K562 (cell line): ENCODE data around the gene EIF5B. TPM values are rescaled to one million over a fixed set of nuclear protein-coding genes. Genes with fewer than 3 reads are reported as not detected.
"Not testable (repeated sequence)": the region's sequence is repeated elsewhere in the genome, so short reads cannot be mapped to it uniquely, and the experiment has no call there.

ENCODE experiments used
- ATAC-seq: fragments of 200-7000 bp; cut with Tn5 transposase; 3 replicates; pipeline ENCODE4 v1.9.1; 2020; ENCODE audit warnings: moderate library complexity
- BruUV-seq: library from RNA; stranded (reverse); fragments of 400-500 nt; replicated peaks from 2 replicates; lab custom pipeline; 2021; lab: Mats Ljungman, UMichigan
- CTCF ChIA-PET: fragments of 300-600 bp; formaldehyde crosslinking; extraction: SDS; loops from one replicate; lab custom pipeline; 2021; ENCODE audit warnings: low intra/inter-chr PET ratio; lab: Yijun Ruan, JAX
- POLR2A ChIA-PET: fragments of 300-600, 350-650 bp; sonication (Branson Sonifier 250); formaldehyde crosslinking; extraction: SDS; loops from one replicate; lab custom pipeline; 2021; ENCODE audit warnings: antibody characterized with exemption, inconsistent platforms; lab: Yijun Ruan, JAX
- DNase-seq, 4 experiments: peaks; one replicate each; pipeline versions ENCODE4 v3.0.0 to v3.0.0-alpha.2; 2011 to 2018; ENCODE audit warnings: low spot score in 3 of 4, mixed read lengths in 3 of 4; ENCODE audit errors: extremely low read depth in 1 of 4
- FAIRE-seq: peaks from 2 replicates; lab custom pipeline; 2011; peaks lifted over from hg19 to GRCh38; lab: Jason Lieb, UNC
- H2AFZ ChIP-seq: 2 replicates; pipeline ENCODE4 v1.6.0; 2011; ENCODE audit warnings: low read depth, low read length, control low read depth, inconsistent platforms
- H3K27ac ChIP-seq: fragments of 200-600 bp; 3 replicates; pipeline ENCODE4 v1.8.0; 2011; ENCODE audit warnings: low read depth, mild to moderate bottlenecking, control low read depth, inconsistent platforms, low read length, moderate library complexity, mixed read lengths; ENCODE audit errors: extremely low read depth
- H3K27me3 ChIP-seq, 2 experiments: fragments of 300-600 bp in 1 of 2; 2 replicates in 1 of 2; 3 replicates in 1 of 2; pipeline versions ENCODE4 v1.6.0 to v1.8.0; 2011; ENCODE audit warnings: inconsistent platforms in 2 of 2, low read length in 2 of 2, mild to moderate bottlenecking in 1 of 2, mixed read lengths in 1 of 2, moderate library complexity in 1 of 2; ENCODE audit not compliant: control insufficient read depth in 2 of 2, insufficient read depth in 2 of 2
- H3K36me3 ChIP-seq: fragments of 300-600 bp; 3 replicates; pipeline ENCODE4 v1.8.0; 2011; ENCODE audit warnings: mild to moderate bottlenecking, low read length, inconsistent platforms; ENCODE audit not compliant: control insufficient read depth, insufficient read depth
- H3K4me1 ChIP-seq, 2 experiments: fragments of 200-600 bp in 1 of 2; replicated peaks in 1 of 2; 2 replicates in 1 of 2; 3 replicates in 1 of 2; pipeline versions ENCODE4 v1.5.1 to v1.8.0; 2011; ENCODE audit warnings: inconsistent platforms in 2 of 2, low read length in 2 of 2, mild to moderate bottlenecking in 1 of 2, mixed read lengths in 1 of 2, moderate library complexity in 1 of 2; ENCODE audit not compliant: control insufficient read depth in 2 of 2, insufficient read depth in 2 of 2
- H3K4me2 ChIP-seq: 2 replicates; pipeline ENCODE4 v1.6.1; 2011; ENCODE audit warnings: low read length, control low read depth, inconsistent platforms, mixed read lengths; ENCODE audit not compliant: insufficient read depth
- H3K4me3 ChIP-seq: fragments of 200-600 bp; sonication (generic), shearing (Covaris generic); 2 replicates; pipeline ENCODE4 v1.5.1; 2016; ENCODE audit warnings: control low read depth, inconsistent platforms
- H3K79me2 ChIP-seq: fragments of 200-600 bp; 3 replicates; pipeline ENCODE4 v1.8.0; 2011; ENCODE audit warnings: low read length, inconsistent platforms; ENCODE audit not compliant: control insufficient read depth, insufficient read depth
- H3K9ac ChIP-seq, 2 experiments: 2 replicates each; pipeline versions ENCODE4 v1.6.0 to v1.6.1; 2011; ENCODE audit warnings: low read depth in 2 of 2, low read length in 2 of 2, control low read depth in 1 of 2, inconsistent platforms in 1 of 2, mild to moderate bottlenecking in 1 of 2, mixed read lengths in 1 of 2; ENCODE audit not compliant: insufficient read depth in 1 of 2
- H3K9me1 ChIP-seq: one replicate; pipeline ENCODE4 v1.6.0; 2011; ENCODE audit warnings: inconsistent platforms, mild to moderate bottlenecking, low read length, moderate library complexity; ENCODE audit not compliant: control insufficient read depth, insufficient read depth
- H3K9me3 ChIP-seq: replicated peaks from 2 replicates; pipeline ENCODE4 v1.5.1; 2011; ENCODE audit warnings: low read depth, low read length, inconsistent platforms; ENCODE audit not compliant: control insufficient read depth, insufficient read depth
- H4K20me1 ChIP-seq: replicated peaks from 2 replicates; pipeline ENCODE4 v1.6.1; 2011; ENCODE audit warnings: low read length, inconsistent platforms, mixed read lengths; ENCODE audit not compliant: control insufficient read depth, insufficient read depth
- ARHGAP35 ChIP-seq: fragments of 450-650 bp; IDR thresholded peaks from 2 replicates; pipeline ENCODE4 v1.6.1; 2018; ENCODE audit not compliant: partially characterized antibody
- ATF2 ChIP-seq: sonication (generic); formaldehyde crosslinking; IDR thresholded peaks from 2 replicates; pipeline ENCODE4 v1.8.1; 2022; ENCODE audit warnings: missing genetic modification reagents
- CHD4 ChIP-seq: fragments of 200-600 bp; sonication (generic); IDR thresholded peaks from 3 replicates; pipeline ENCODE4 v1.6.1; 2012; ENCODE audit warnings: low read depth, mild to moderate bottlenecking, mixed read lengths, low read length, inconsistent platforms; ENCODE audit not compliant: insufficient read depth, insufficient replicate concordance, poor library complexity, severe bottlenecking
- MED1 ChIP-seq: sonication (generic); formaldehyde crosslinking; IDR thresholded peaks from 2 replicates; pipeline ENCODE4 v1.8.1; 2023; ENCODE audit warnings: missing genetic modification reagents, borderline replicate concordance
- PATZ1 ChIP-seq: fragments of 250-450 bp; sonication (Bioruptor Pico); IDR thresholded peaks from 2 replicates; pipeline ENCODE4 v1.5.0; 2020; ENCODE audit warnings: mild to moderate bottlenecking, borderline replicate concordance
- WGBS: fragments of 100-300 bp; shearing (Covaris generic); methylation state at CpG from one replicate; pipeline ENCODE4 v1.1.6; 2016; ENCODE audit warnings: low coverage, mixed read lengths; ENCODE audit not compliant: insufficient coverage; ENCODE audit errors: missing lambda C conversion rate; 5-methylcytosine and 5-hydroxymethylcytosine counted together
- in situ Hi-C: fragments of 300-500 bp; cut with MboI; formaldehyde crosslinking; loops from 4 replicates; pipeline ENCODE4 v1.15.0; 2018; ENCODE audit warnings: inconsistent platforms, mixed read lengths
- intact Hi-C: fragments of 100-400 bp; cut with micrococcal nuclease; formaldehyde crosslinking; loops from 2 replicates; pipeline ENCODE4 v1.14.2; 2022
- polyA plus RNA-seq, 8 experiments: library from polyadenylated mRNA; depleted of rRNA in 4 of 8; stranded (reverse) in 5 of 8; unstranded in 3 of 8; fragments of >200 nt; fragmentation: Nextera tagmentation in 2 of 8; fragmentation: Illumina TruSeq in 1 of 8; extraction: Ambion mirVana in 2 of 8; extraction: Trizol in 1 of 8; gene quantifications; 2 replicates each; pipeline versions ENCODE4 v1.2.1 to v1.2.3, GENCODE V29; 2011 to 2014; ENCODE audit warnings: inconsistent platforms in 1 of 8, missing spikeins in 1 of 8
- total RNA-seq, 7 experiments: library from RNA; depleted of rRNA in 6 of 7; stranded (reverse); fragments of >200 nt in 6 of 7; fragmentation: Illumina TruSeq in 2 of 7; extraction: Trizol in 2 of 7; gene quantifications; 2 replicates each; pipeline versions ENCODE4 v1.2.1 to v1.2.3, GENCODE V29; 2011 to 2021; ENCODE audit warnings: low replicate concordance in 1 of 7
- TF ChIP-seq, protein P1 (sequence below): fragments of 450-650 bp; formaldehyde crosslinking; IDR thresholded peaks from 2 replicates; pipeline ENCODE4 v1.4.0; 2020; ENCODE audit warnings: mild to moderate bottlenecking, moderate library complexity

Gene EIF5B
- total and polyA plus RNA-seq, 9 of the 15 experiments (the other 6 are each of a cell fraction or from before 2014, with no cell fraction given) = 26.5 to 143 (median 47.7) TPM

- no peak for TF ChIP-seq CHD4
- TF ChIP-seq, protein P1, sequence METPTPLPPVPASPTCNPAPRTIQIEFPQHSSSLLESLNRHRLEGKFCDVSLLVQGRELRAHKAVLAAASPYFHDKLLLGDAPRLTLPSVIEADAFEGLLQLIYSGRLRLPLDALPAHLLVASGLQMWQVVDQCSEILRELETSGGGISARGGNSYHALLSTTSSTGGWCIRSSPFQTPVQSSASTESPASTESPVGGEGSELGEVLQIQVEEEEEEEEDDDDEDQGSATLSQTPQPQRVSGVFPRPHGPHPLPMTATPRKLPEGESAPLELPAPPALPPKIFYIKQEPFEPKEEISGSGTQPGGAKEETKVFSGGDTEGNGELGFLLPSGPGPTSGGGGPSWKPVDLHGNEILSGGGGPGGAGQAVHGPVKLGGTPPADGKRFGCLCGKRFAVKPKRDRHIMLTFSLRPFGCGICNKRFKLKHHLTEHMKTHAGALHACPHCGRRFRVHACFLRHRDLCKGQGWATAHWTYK (CRISPR knock-in tag) = no peak
- no peak for TF ChIP-seq ATF2 (CRISPR knock-in tag)
- TF ChIP-seq MED1 = no peak
- TF ChIP-seq PATZ1 (CRISPR knock-in tag) = no peak
- TF ChIP-seq ARHGAP35 = no peak
These were observed 5.3 kb downstream of the EIF5B start (continued) for GRCh38 chr2:99342536-99342935.

GRCh38 chr2:99345446-99345845, 8.3 kb downstream of the EIF5B start:
- H3K4me1 ChIP-seq, ATAC-seq, H3K4me2 ChIP-seq, H3K9me1 ChIP-seq, in situ Hi-C loops, H3K27me3 ChIP-seq, CTCF ChIA-PET, FAIRE-seq, H2AFZ ChIP-seq, BruUV-seq, DNase-seq, H3K9ac ChIP-seq, H3K9me3 ChIP-seq, POLR2A ChIA-PET, H3K27ac ChIP-seq, H3K4me3 ChIP-seq, intact Hi-C loops: not testable (repeated sequence)
- H4K20me1 ChIP-seq = peaks cover 19% of the 10 kb centered on the region
- H3K36me3 ChIP-seq = peaks cover 16% of the 10 kb centered on the region; the same call in 2 of the 3 replicates
- H3K79me2 ChIP-seq = peaks cover 100% of the 10 kb centered on the region
- WGBS = 96% methylated on average over 6 of the region's 7 CpGs
